Hematopoietic multipotent progenitor cell treated with erythropoietin and hydrocortisone succinate and interleukin-3 and kit ligand, for 8 days (in vitro differentiated cells): ENCODE measurements around the gene ADAMTSL1.
"Not testable (repeated sequence)": the region's sequence is repeated elsewhere in the genome, so short reads cannot be mapped to it uniquely, and the experiment has no call there.

Experiments
- DNase-seq: peaks from one replicate; pipeline ENCODE4 v3.0.0-alpha.2; 2015

The ADAMTSL1 gene

DNA sequence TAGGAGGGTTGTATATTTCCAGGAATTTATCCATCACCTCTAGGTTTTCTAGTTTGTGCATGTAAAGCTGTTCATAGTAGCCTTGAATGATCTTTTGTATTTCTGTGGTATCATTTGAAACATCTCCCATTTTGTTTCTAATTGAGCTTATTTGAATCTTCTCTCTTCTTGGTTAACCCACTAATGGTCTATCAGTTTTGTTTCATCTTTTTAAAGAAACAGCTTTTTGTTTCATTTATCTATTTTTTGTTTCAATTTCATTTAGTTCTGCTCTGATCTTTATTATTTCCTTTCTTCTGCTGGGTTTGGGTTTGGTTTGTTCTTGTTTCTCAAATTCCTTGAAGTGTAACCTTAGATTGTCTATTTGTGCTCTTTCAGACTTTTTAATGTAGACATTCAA is 401.0 kb downstream of the ADAMTSL1 start:
- DNase-seq: not testable (repeated sequence)

GRCh38 chr9:18877984-18878383 is 404.0 kb downstream of the ADAMTSL1 start:
- DNase-seq: no peak

DNA sequence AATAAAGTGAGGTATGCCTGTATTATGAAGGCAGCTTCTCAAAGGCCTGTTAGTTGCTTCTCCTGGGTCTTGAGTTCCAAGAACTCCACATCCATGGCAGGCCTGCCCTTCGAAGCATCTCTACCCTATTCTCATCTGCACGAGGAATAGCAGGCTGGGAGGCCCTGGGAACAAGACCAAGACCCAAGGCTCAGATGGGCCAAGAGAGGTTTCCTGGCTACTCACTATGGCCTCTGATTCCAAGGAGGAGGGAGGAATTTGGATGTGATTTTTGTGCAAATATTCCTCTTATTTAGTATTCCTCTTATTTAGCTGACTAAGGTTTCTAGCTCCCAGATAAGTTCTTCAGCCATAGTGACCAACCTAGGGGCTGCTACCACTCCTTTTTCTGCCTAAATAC is 407.8 kb downstream of the ADAMTSL1 start:
- DNase-seq: no peak

DNA sequence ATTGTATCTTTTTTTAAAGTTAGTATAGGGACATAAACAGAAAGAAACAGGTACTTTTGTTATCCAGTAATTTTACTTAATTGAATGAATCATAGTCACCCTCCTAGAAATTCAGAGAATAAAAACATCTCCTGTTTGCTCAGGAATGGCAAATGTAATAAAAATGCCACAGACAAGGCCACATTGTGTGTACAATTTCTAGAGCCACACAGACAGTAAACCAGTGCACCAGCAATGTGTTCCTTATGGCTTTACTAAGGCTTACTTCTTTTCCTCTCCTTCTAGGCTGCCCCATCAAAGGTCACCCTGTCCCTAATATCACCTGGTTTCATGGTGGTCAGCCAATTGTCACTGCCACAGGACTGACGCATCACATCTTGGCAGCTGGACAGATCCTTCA is 413.6 kb downstream of the ADAMTSL1 start:
- no peak for DNase-seq

GRCh38 chr9:18888290-18888689 is 414.3 kb downstream of the ADAMTSL1 start:
- DNase-seq: no peak

DNA sequence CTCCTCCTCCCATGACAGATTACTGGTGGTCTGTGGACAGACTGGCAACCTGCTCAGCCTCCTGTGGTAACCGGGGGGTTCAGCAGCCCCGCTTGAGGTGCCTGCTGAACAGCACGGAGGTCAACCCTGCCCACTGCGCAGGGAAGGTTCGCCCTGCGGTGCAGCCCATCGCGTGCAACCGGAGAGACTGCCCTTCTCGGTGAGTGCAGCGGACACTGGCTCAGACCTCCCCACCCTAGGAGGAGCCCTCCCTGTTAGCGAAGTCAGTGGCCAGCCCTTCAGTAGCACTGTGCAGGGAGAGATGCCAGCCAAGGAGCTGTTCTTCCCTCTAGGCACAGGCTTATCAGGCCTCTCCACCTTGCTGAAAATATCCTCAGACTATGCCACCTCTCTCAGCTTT is 415.6 kb downstream of the ADAMTSL1 start:
- DNase-seq: no peak

DNA sequence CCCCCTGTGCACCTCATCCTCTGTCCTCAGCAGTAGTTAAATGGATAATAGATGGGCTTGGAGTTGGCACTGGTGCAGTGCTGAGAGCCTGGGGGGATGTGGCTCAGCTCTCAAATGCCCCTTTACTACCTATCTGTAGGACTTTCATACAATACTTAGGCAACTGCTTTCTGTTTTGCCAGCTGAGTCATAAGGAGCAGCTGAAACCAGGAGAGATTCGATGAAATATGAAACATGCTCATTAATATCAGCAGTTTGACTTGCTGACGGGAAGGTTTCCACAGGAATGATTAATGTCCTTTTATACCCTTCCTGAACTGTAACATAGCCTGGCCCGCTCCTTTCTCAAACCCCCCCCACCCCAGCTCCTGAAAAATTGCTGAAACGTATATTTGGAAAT is 416.4 kb downstream of the ADAMTSL1 start:
- DNase-seq: no peak

GRCh38 chr9:18891946-18892670 is 418.2 kb downstream of the ADAMTSL1 start:
- DNase-seq: no peak

DNA sequence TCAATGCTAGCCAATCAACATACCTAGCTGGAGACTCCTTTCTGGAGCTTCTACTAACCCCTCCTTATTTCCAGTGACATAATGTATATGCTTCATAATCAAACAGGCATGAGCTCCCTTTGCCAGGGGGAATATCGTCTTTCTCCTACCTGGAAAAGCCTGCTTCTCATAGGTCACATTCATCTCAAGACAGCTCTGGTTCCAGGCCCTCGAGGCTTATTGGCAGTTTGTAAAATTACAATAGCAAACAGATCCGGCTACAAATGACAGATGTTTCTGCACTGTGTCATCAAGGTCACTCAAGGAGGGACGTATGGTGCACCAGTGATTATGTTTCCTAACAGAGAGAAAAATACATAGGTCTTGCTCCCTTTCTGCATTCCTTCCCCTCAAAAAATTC is 419.1 kb downstream of the ADAMTSL1 start:
- no peak for DNase-seq

GRCh38 chr9:18893491-18893890 is 419.5 kb downstream of the ADAMTSL1 start:
- no peak for DNase-seq

DNA sequence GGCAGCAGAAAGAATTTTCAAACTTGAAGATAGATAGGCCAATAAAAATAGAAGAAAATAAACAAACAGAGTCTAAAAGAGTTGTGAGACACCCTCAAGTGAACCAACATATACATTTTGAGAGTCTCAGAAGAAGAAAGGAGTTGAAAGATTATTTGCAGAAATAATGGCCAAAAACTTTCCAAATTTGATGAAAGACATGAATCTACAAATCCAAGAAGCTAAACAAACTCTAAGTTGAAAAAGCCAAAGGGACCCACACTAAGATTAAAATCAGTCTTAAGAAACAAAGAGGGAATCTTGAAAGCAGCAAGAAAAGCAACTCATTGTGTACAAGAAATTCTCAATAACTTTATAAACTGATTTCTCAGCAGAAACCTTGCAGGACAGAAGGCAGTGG is 422.1 kb downstream of the ADAMTSL1 start:
- DNase-seq: no peak

DNA sequence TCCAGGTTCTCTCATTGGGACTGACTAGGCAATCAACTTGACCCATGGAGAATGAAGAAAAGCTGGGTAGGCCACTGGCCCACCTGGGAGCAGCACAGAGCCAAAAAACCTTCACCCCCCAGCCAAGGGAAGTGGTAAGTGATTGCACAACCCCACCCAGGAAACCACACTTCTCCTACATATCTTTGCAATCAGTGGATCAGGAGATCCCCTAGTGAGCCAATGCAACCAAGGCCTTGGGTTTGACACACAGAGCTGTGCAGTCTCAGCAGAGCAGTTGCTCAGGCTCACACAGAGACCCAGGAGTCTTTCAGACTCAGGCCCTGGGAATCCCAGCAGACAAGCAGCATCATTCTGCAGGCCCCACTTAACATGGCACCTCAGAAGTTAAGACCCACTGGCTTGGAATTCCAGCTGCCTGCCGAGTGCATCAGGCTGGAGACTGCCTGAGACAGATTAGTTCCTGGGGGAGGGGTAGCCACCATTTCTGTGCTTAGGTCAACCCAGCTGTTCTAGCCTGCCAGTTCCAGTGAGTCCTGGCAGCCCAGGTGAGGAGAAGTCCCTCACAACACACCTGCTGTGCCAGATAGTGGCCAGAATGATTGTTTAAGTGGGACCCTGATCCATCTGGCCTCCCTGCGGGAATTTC is 422.7 kb downstream of the ADAMTSL1 start:
- no peak for DNase-seq

DNA sequence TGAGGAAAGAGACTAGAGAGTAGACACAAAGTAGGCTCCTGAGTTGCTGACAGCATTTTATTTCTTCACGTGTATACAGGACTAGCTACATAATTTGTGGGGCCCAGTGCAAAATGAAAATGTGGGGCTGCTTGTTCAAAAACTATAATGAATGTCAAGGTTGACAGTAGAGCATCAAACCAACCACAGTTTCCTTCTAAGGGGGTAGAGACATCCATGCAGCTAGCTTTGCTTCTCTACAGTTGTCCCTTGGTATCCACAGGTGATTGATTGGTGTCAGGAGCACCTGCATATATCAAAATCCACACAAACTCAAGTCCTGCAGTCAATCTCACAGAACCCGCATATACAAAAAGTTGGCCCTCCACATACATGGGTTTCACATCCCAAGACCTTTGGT is 429.5 kb downstream of the ADAMTSL1 start:
- no peak for DNase-seq

- DNase-seq: no peak
Observed at GRCh38 chr9:18905028-18905882, 431.3 kb downstream of the ADAMTSL1 start.

- DNase-seq: no peak
Observed at GRCh38 chr9:18905883-18906629, 432.1 kb downstream of the ADAMTSL1 start.

GRCh38 chr9:18906656-18907395 is 432.9 kb downstream of the ADAMTSL1 start:
- DNase-seq: no peak

DNA sequence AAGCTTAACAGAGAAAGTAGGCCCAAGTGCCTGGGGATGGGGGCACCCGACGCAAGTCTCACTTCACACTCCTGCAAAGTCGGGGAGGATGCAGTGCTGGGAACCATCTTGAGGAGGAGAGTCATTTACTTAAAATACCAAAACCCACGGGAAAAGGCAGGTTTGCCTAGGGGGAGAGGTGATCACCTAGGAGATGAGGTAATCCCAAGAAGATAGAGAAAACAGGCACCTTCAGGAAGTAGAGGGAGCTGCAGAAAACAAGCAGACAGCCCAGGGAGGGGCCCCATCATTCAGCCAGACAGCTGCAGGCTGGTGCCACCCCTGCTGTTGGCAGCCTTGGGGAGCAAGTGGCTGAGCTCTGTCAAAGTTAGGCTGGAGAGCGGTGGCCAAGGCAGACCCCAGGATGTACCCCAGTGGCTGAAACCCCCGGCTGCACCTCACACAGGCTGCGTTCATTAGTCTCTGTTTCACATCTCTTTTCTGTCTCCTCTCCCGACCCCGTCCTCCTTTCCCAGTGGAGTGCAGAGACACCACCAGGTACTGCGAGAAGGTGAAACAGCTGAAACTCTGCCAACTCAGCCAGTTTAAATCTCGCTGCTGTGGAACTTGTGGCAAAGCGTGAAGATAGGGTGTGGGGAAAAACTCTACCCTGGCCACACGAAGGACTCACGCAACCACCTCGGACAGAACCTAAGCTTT is 434.1 kb downstream of the ADAMTSL1 start:
- no peak for DNase-seq

- DNase-seq: no peak
Observed at GRCh38 chr9:18909140-18910018, 435.4 kb downstream of the ADAMTSL1 start.

- DNase-seq: no peak
Observed at GRCh38 chr9:18910435-18910834, 436.5 kb downstream of the ADAMTSL1 start.

DNA sequence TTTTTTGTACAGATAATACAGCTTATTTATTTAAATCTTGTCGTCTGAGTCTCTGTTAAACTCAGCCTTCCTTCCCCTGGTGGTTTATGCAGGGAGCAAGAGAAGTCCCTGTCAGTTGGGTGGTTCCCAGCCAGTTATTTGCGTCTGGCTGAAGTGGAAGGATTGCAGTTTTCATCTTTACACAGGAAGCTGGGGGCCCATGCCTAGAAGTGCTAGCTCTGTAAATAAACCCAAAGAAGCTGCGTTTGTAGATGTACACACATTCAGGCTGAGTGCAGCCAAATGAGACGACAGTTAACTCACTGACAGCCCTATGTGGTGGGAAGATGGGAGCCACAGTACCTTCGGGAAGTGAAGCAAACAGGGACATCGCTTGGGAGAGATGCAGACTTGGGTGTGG is 437.0 kb downstream of the ADAMTSL1 start:
- no peak for DNase-seq
